ENCODE results near the gene STARD7.
"Not testable (repeated sequence)": the region's sequence is repeated elsewhere in the genome, so short reads cannot be mapped to it uniquely, and the experiment has no call there.

Gene STARD7

GRCh38 chr2:96146153-96146880, 62.3 kb downstream of the STARD7 start:
- DNase-seq, result no peak

GRCh38 chr2:96145848-96146152, 62.8 kb downstream of the STARD7 start:
- no peak for DNase-seq

- DNase-seq, result peak; percentile 80
These were observed 63.4 kb downstream of the STARD7 start, which contains the start of gene DUSP2 for GRCh38 chr2:96145036-96145847. DUSP2 (minus strand) TSS chr2:96145440; CDS start chr2:96145354, 86 bp downstream.

- DNase-seq, result peak; percentile 70
These were observed 64.1 kb downstream of the STARD7 start for GRCh38 chr2:96144481-96145035.

- peak; percentile 50 for DNase-seq
These were observed 64.7 kb downstream of the STARD7 start for GRCh38 chr2:96143848-96144480.

- DNase-seq, result no peak
These were observed 65.3 kb downstream of the STARD7 start for GRCh38 chr2:96143231-96143847.

GRCh38 chr2:96142217-96143113, 66.2 kb downstream of the STARD7 start:
- no peak for DNase-seq

- DNase-seq, result not testable (repeated sequence)
These were observed 67.0 kb downstream of the STARD7 start for GRCh38 chr2:96141624-96141967.

GRCh38 chr2:96140941-96141623, 67.5 kb downstream of the STARD7 start:
- DNase-seq, result no peak

GRCh38 chr2:96139181-96139758, 69.4 kb downstream of the STARD7 start:
- no peak for DNase-seq

GRCh38 chr2:96138179-96139145, 70.2 kb downstream of the STARD7 start, which contains the start of gene ASTL:
ASTL (minus strand) TSS chr2:96138502; CDS start chr2:96138436, 66 bp downstream.
- peak; percentile 84 for DNase-seq

GRCh38 chr2:96137321-96138178, 71.1 kb downstream of the STARD7 start:
- no peak for DNase-seq

- DNase-seq, result peak; percentile 79
These were observed 72.4 kb downstream of the STARD7 start for GRCh38 chr2:96136129-96136720.

- DNase-seq, result no peak
These were observed 73.0 kb downstream of the STARD7 start for GRCh38 chr2:96135621-96136020.

- DNase-seq, result no peak
These were observed 73.5 kb downstream of the STARD7 start for GRCh38 chr2:96135171-96135570.

Data from NCI-H69 (cell line).